GM18502 (cell line): Measurements from ENCODE around the gene ZNF282.
"Not testable (repeated sequence)": the region's sequence is repeated elsewhere in the genome, so short reads cannot be mapped to it uniquely, and the experiment has no call there.

Source experiments
- ATAC-seq: cut with Tn5 transposase; IDR thresholded peaks from one replicate; pipeline ENCODE4 v1.9.1; 2021; ENCODE audit warnings: mild to moderate bottlenecking; ENCODE audit not compliant: unreplicated experiment, poor library complexity

Gene ZNF282

GRCh38 chr7:149223176-149223575 lies 27.8 kb downstream of the ZNF282 start:
- ATAC-seq: no peak

- ATAC-seq: no peak
These were observed 28.4 kb downstream of the ZNF282 start for GRCh38 chr7:149223761-149224160.

GRCh38 chr7:149224352-149224751 lies 29.0 kb downstream of the ZNF282 start:
- no peak for ATAC-seq

GRCh38 chr7:149225106-149225505 lies 29.8 kb downstream of the ZNF282 start:
- no peak for ATAC-seq

GRCh38 chr7:149225656-149226055 lies 30.3 kb downstream of the ZNF282 start:
- no peak for ATAC-seq

GRCh38 chr7:149226366-149226765 lies 31.0 kb downstream of the ZNF282 start:
- ATAC-seq: not testable (repeated sequence)

- no peak for ATAC-seq
These were observed 31.6 kb downstream of the ZNF282 start for GRCh38 chr7:149226840-149227494.

- no peak for ATAC-seq
These were observed 33.6 kb downstream of the ZNF282 start for GRCh38 chr7:149228831-149229471.

GRCh38 chr7:149229526-149229925 lies 34.2 kb downstream of the ZNF282 start:
- ATAC-seq: no peak

GRCh38 chr7:149232362-149232761 lies 37.0 kb downstream of the ZNF282 start:
- no peak for ATAC-seq

GRCh38 chr7:149233655-149234204 lies 38.4 kb downstream of the ZNF282 start:
- not testable (repeated sequence) for ATAC-seq

- no peak for ATAC-seq
These were observed 42.2 kb downstream of the ZNF282 start for GRCh38 chr7:149237502-149237901.

GRCh38 chr7:149238051-149238450 lies 42.7 kb downstream of the ZNF282 start:
- ATAC-seq: no peak

GRCh38 chr7:149239345-149240143 lies 44.2 kb downstream of the ZNF282 start, which contains the start of gene ZNF212:
Gene ZNF212 (plus strand): TSS chr7:149239651. CDS start chr7:149239779, 128 bp downstream.
- ATAC-seq: peak; percentile 99

- no peak for ATAC-seq
These were observed 45.3 kb downstream of the ZNF282 start for GRCh38 chr7:149240637-149241036.

GRCh38 chr7:149241696-149242095 lies 46.4 kb downstream of the ZNF282 start:
- ATAC-seq: no peak

GRCh38 chr7:149245244-149245643 lies 49.9 kb downstream of the ZNF282 start:
- ATAC-seq: peak; percentile 62

- ATAC-seq: no peak
These were observed 50.4 kb downstream of the ZNF282 start for GRCh38 chr7:149245744-149246143.

GRCh38 chr7:149248777-149249176 lies 53.4 kb downstream of the ZNF282 start:
- ATAC-seq: no peak

- not testable (repeated sequence) for ATAC-seq
These were observed 54.8 kb downstream of the ZNF282 start for GRCh38 chr7:149250151-149250550.

GRCh38 chr7:149251518-149251917 lies 56.2 kb downstream of the ZNF282 start:
- ATAC-seq: not testable (repeated sequence)
